HuH-7.5 (cell line): ENCODE data around the gene P4HA2.

Experiments
- DNase-seq: peaks from one replicate; pipeline ENCODE4 v3.0.0; 2011; ENCODE audit warnings: low spot score

P4HA2 gene

GRCh38 chr5:132223861-132224260 lies 3.8 kb downstream of the P4HA2 start:
- no peak for DNase-seq

- DNase-seq, result no peak
These were observed 5.0 kb downstream of the P4HA2 start for GRCh38 chr5:132222649-132223038.

GRCh38 chr5:132221781-132222648 lies 5.6 kb downstream of the P4HA2 start:
- DNase-seq, result no peak

GRCh38 chr5:132220491-132220890 lies 7.2 kb downstream of the P4HA2 start:
- no peak for DNase-seq

GRCh38 chr5:132219981-132220380 lies 7.7 kb downstream of the P4HA2 start:
- DNase-seq, result no peak

GRCh38 chr5:132219289-132219970 lies 8.2 kb downstream of the P4HA2 start:
- DNase-seq, result no peak

GRCh38 chr5:132218321-132218720 lies 9.3 kb downstream of the P4HA2 start:
- DNase-seq, result no peak

GRCh38 chr5:132215329-132215728 lies 12.3 kb downstream of the P4HA2 start:
- no peak for DNase-seq

GRCh38 chr5:132214491-132214890 lies 13.2 kb downstream of the P4HA2 start:
- DNase-seq, result no peak

GRCh38 chr5:132213666-132214065 lies 14.0 kb downstream of the P4HA2 start:
- no peak for DNase-seq

- no peak for DNase-seq
These were observed 15.9 kb downstream of the P4HA2 start for GRCh38 chr5:132211787-132212186.

- no peak for DNase-seq
These were observed 16.7 kb downstream of the P4HA2 start for GRCh38 chr5:132210944-132211343.

- DNase-seq, result no peak
These were observed 17.6 kb downstream of the P4HA2 start for GRCh38 chr5:132209901-132210545.

- DNase-seq, result no peak
These were observed 18.5 kb downstream of the P4HA2 start for GRCh38 chr5:132209131-132209530.

- DNase-seq, result no peak
These were observed 19.9 kb downstream of the P4HA2 start for GRCh38 chr5:132207778-132208177.

- DNase-seq, result no peak
These were observed 20.9 kb downstream of the P4HA2 start for GRCh38 chr5:132206782-132207181.

GRCh38 chr5:132205385-132206125 lies 22.1 kb downstream of the P4HA2 start:
- no peak for DNase-seq

- no peak for DNase-seq
These were observed 23.1 kb downstream of the P4HA2 start for GRCh38 chr5:132204371-132205135.

- DNase-seq, result no peak
These were observed 23.7 kb downstream of the P4HA2 start for GRCh38 chr5:132203916-132204315.

GRCh38 chr5:132203464-132203818 lies 24.2 kb downstream of the P4HA2 start:
- DNase-seq, result no peak

GRCh38 chr5:132202711-132203463 lies 24.8 kb downstream of the P4HA2 start:
- DNase-seq, result no peak
